HepG2 (cell line): Measurements from ENCODE around the gene ARHGAP9. TPM values are rescaled to one million over a fixed set of nuclear protein-coding genes. Genes with fewer than 3 reads are reported as not detected.
A peak's percentile ranks its signal among the peaks of the same experiment; 100 is the strongest.

Source experiments
- AGO1 ChIP-seq: fragments of 200-400 bp; formaldehyde crosslinking; IDR thresholded peaks from 2 replicates; pipeline ENCODE4 v1.6.1; 2017; ENCODE audit warnings: mild to moderate bottlenecking, low read depth, low read length, moderate library complexity; ENCODE audit not compliant: poor library complexity, severe bottlenecking
- CEBPB ChIP-seq: IDR thresholded peaks from 2 replicates; pipeline ENCODE4 v1.6.1; 2011; ENCODE audit warnings: low read depth, low read length, improper control_type of control experiment, borderline replicate concordance
- EED ChIP-seq: sonication (generic); formaldehyde crosslinking; IDR thresholded peaks from 2 replicates; pipeline ENCODE4 v1.5.0; 2020; ENCODE audit warnings: mild to moderate bottlenecking, missing genetic modification reagents
- ELF1 ChIP-seq: sonication (generic); formaldehyde crosslinking; IDR thresholded peaks from 2 replicates; pipeline ENCODE4 v1.4.0; 2020; ENCODE audit warnings: missing genetic modification reagents
- GABPA ChIP-seq, 2 experiments: IDR thresholded peaks; 2 replicates each; pipeline ENCODE4 v1.6.1; 2011 to 2016; ENCODE audit warnings: low read depth in 2 of 2, low read length in 1 of 2, missing biosample characterization in 1 of 2, missing genetic modification characterization in 1 of 2
- HDAC2 ChIP-seq: sonication (generic); formaldehyde crosslinking; IDR thresholded peaks from 2 replicates; pipeline ENCODE4 v1.4.0; 2020; ENCODE audit warnings: missing genetic modification reagents
- KAT8 ChIP-seq: IDR thresholded peaks from 2 replicates; pipeline ENCODE4 v1.6.1; 2016; ENCODE audit warnings: missing genetic modification reagents, missing compliant biosample characterization
- KDM5B ChIP-seq: sonication (generic); formaldehyde crosslinking; IDR thresholded peaks from 2 replicates; pipeline ENCODE4 v1.4.0; 2020; ENCODE audit warnings: missing genetic modification reagents, mild to moderate bottlenecking, borderline replicate concordance
- MAZ ChIP-seq, 2 experiments: sonication (generic) in 1 of 2; formaldehyde crosslinking in 1 of 2; IDR thresholded peaks; 2 replicates each; pipeline versions ENCODE4 v1.5.0 to v1.6.1; 2012 to 2020; ENCODE audit warnings: low read depth in 2 of 2, mild to moderate bottlenecking in 2 of 2, borderline replicate concordance in 1 of 2, improper control_type of control experiment in 1 of 2, low read length in 1 of 2, missing genetic modification reagents in 1 of 2, moderate library complexity in 1 of 2
- MED1 ChIP-seq: sonication (generic); formaldehyde crosslinking; IDR thresholded peaks from 2 replicates; pipeline ENCODE4 v1.4.0; 2020; ENCODE audit warnings: missing genetic modification reagents
- MIER2 ChIP-seq: IDR thresholded peaks from 2 replicates; pipeline ENCODE4 v1.6.1; 2016; ENCODE audit warnings: missing biosample characterization, missing genetic modification reagents
- MTA3 ChIP-seq: sonication (generic); formaldehyde crosslinking; IDR thresholded peaks from 2 replicates; pipeline ENCODE4 v1.4.0; 2020; ENCODE audit warnings: missing genetic modification reagents
- NR2F2 ChIP-seq: IDR thresholded peaks from 2 replicates; pipeline ENCODE4 v1.6.1; 2012; ENCODE audit warnings: low read depth, inconsistent platforms, borderline replicate concordance
- PHF8 ChIP-seq: sonication (generic); formaldehyde crosslinking; IDR thresholded peaks from 2 replicates; pipeline ENCODE4 v1.5.0; 2020; ENCODE audit warnings: missing genetic modification reagents
- POLR2AphosphoS5 ChIP-seq: IDR thresholded peaks from 2 replicates; pipeline ENCODE4 v1.6.1; 2012; ENCODE audit warnings: low read depth, low read length
- POLR2G ChIP-seq: fragments of 200-400 bp; formaldehyde crosslinking; IDR thresholded peaks from 2 replicates; pipeline ENCODE4 v1.6.1; 2018; ENCODE audit warnings: mild to moderate bottlenecking, low read depth, low read length, moderate library complexity
- RARG ChIP-seq: sonication (generic); formaldehyde crosslinking; IDR thresholded peaks from 2 replicates; pipeline ENCODE4 v1.4.0; 2020; ENCODE audit warnings: low read depth, mild to moderate bottlenecking, missing genetic modification reagents
- RCOR2 ChIP-seq: IDR thresholded peaks from 2 replicates; pipeline ENCODE4 v1.6.1; 2016; ENCODE audit warnings: missing biosample characterization, missing genetic modification reagents
- RFX1 ChIP-seq: fragments of 450-650 bp; IDR thresholded peaks from 2 replicates; pipeline ENCODE4 v1.6.1; 2017
- SP5 ChIP-seq: IDR thresholded peaks from 2 replicates; pipeline ENCODE4 v1.6.1; 2016; ENCODE audit warnings: low read depth, borderline replicate concordance
- YEATS4 ChIP-seq: sonication (generic); formaldehyde crosslinking; IDR thresholded peaks from 2 replicates; pipeline ENCODE4 v1.4.0; 2020; ENCODE audit warnings: missing genetic modification reagents, borderline replicate concordance
- ZBTB20 ChIP-seq: sonication (generic); formaldehyde crosslinking; IDR thresholded peaks from 2 replicates; pipeline ENCODE4 v1.8.1; 2023; ENCODE audit warnings: missing genetic modification reagents, low read depth, mild to moderate bottlenecking, borderline replicate concordance
- ZFYVE20 ChIP-seq: sonication (generic); formaldehyde crosslinking; IDR thresholded peaks from 2 replicates; pipeline ENCODE4 v1.8.0; 2023; ENCODE audit warnings: low read depth, mild to moderate bottlenecking, moderate library complexity, missing genetic modification reagents, borderline replicate concordance
- ZNF24 ChIP-seq: fragments of 450-650 bp; IDR thresholded peaks from 2 replicates; pipeline ENCODE4 v1.6.1; 2017; ENCODE audit warnings: antibody characterized with exemption, mild to moderate bottlenecking
- ZNF292 ChIP-seq: sonication (generic); formaldehyde crosslinking; IDR thresholded peaks from 2 replicates; pipeline ENCODE4 v1.8.1; 2022; ENCODE audit warnings: mild to moderate bottlenecking, low read depth, missing genetic modification reagents, borderline replicate concordance
- ZNF343 ChIP-seq: sonication (generic); formaldehyde crosslinking; IDR thresholded peaks from 2 replicates; pipeline ENCODE4 v1.4.0; 2020; ENCODE audit warnings: mild to moderate bottlenecking, missing genetic modification reagents
- ZNF589 ChIP-seq: sonication (generic); formaldehyde crosslinking; conservative IDR thresholded peaks from 2 replicates; pipeline ENCODE4 v1.8.0; 2022; ENCODE audit warnings: mild to moderate bottlenecking, moderate library complexity, missing genetic modification reagents
- ZNF616 ChIP-seq: sonication (generic); formaldehyde crosslinking; IDR thresholded peaks from 2 replicates; pipeline ENCODE4 v1.5.0; 2020; ENCODE audit warnings: low read depth, mild to moderate bottlenecking, missing genetic modification reagents
- ZNF672 ChIP-seq: sonication (generic); formaldehyde crosslinking; IDR thresholded peaks from 2 replicates; pipeline ENCODE4 v1.8.1; 2022; ENCODE audit warnings: missing genetic modification reagents
- ZNF746 ChIP-seq: sonication (generic); formaldehyde crosslinking; IDR thresholded peaks from 2 replicates; pipeline ENCODE4 v1.8.0; 2022; ENCODE audit warnings: mild to moderate bottlenecking, missing genetic modification reagents
- ZNF883 ChIP-seq: sonication (generic); formaldehyde crosslinking; IDR thresholded peaks from 2 replicates; pipeline ENCODE4 v1.5.1; 2020; ENCODE audit warnings: mild to moderate bottlenecking, missing genetic modification reagents; ENCODE audit errors: not compliant biosample characterization
- polyA plus RNA-seq, 8 experiments: library from polyadenylated mRNA; depleted of rRNA in 3 of 8; stranded (reverse) in 7 of 8; unstranded in 1 of 8; fragments of >200 nt; fragmentation: Illumina TruSeq in 4 of 8; extraction: Trizol in 4 of 8; gene quantifications; 2 replicates each; pipeline versions ENCODE4 v1.2.1 to v1.2.3, GENCODE V29; 2011 to 2016; ENCODE audit warnings: low read depth in 4 of 8, missing spikeins in 1 of 8, mixed read lengths in 1 of 8; ENCODE audit not compliant: insufficient read depth in 1 of 8
- total RNA-seq, 5 experiments: library from RNA; depleted of rRNA; stranded (reverse); fragments of >200 nt; fragmentation: Illumina TruSeq; extraction: Trizol; gene quantifications; 2 replicates each; pipeline ENCODE4 v1.2.3, GENCODE V29; 2016; ENCODE audit warnings: low read depth in 1 of 5
- TF ChIP-seq, protein P1 (sequence below): sonication (generic); formaldehyde crosslinking; IDR thresholded peaks from 2 replicates; pipeline ENCODE4 v1.8.1; 2023; ENCODE audit warnings: mild to moderate bottlenecking, missing genetic modification reagents, borderline replicate concordance

The ARHGAP9 gene
- total and polyA plus RNA-seq, 2 of the 13 experiments (the other 11 are each of a cell fraction or from before 2014, with no cell fraction given) = 0.18 to 1.2 TPM

GRCh38 chr12:57522011-57522886 lies 42.6 kb upstream of the ARHGAP9 start, which contains the start of gene MBD6 (continued):
- TF ChIP-seq MAZ (IDR thresholded peaks at IDR 0.05; ENCODE audit: borderline replicate concordance, low read depth, low read length) (peak; percentile 85), MAZ (CRISPR knock-in tag; IDR thresholded peaks at IDR 0.05; ENCODE audit: low read depth) (peak; percentile 94), ELF1 (CRISPR knock-in tag) (0 out of 2 replicates have a peak, but pooled peaks have one; percentile 16), NR2F2 (peak; percentile 93), RCOR2 (CRISPR knock-in tag) (no peak), RFX1 (no peak), ZNF616 (no peak), POLR2AphosphoS5 (peak; percentile 29; the same call in 1 of the 2 replicates), ZFYVE20 (CRISPR knock-in tag) (no peak), MED1 (CRISPR knock-in tag) (peak; percentile 74), KDM5B (CRISPR knock-in tag) (peak; percentile 75; the same call in 1 of the 2 replicates), KAT8 (CRISPR knock-in tag) (peak; percentile 64), SP5 (CRISPR knock-in tag) (peak; percentile 99), ZNF24 (no peak), AGO1 (no peak), MTA3 (CRISPR knock-in tag) (no peak), MIER2 (CRISPR knock-in tag) (no peak), ZNF589 (CRISPR knock-in tag) (no peak), ZNF343 (CRISPR knock-in tag) (peak; percentile 88; the same call in 1 of the 2 replicates), ZNF672 (CRISPR knock-in tag) (no peak), EED (CRISPR knock-in tag) (no peak), ZBTB20 (CRISPR knock-in tag) (peak; percentile 51; the same call in 1 of the 2 replicates), CEBPB (peak; percentile 69; the same call in 1 of the 2 replicates), YEATS4 (peak; percentile 74; the same call in 1 of the 2 replicates), GABPA (IDR thresholded peaks at IDR 0.05; ENCODE audit: low read depth, low read length) (no peak), GABPA (CRISPR knock-in tag; IDR thresholded peaks at IDR 0.05; ENCODE audit: low read depth) (peak; percentile 67), POLR2G (peak; percentile 9; the same call in 1 of the 2 replicates), ZNF746 (CRISPR knock-in tag) (peak; percentile 80), HDAC2 (CRISPR knock-in tag) (0 out of 2 replicates have a peak, but pooled peaks have one; percentile 10), ZNF292 (CRISPR knock-in tag) (no peak), RARG (CRISPR knock-in tag) (peak; percentile 75; the same call in 1 of the 2 replicates), PHF8 (peak; percentile 60; the same call in 1 of the 2 replicates), ZNF883 (CRISPR knock-in tag) (no peak)
- TF ChIP-seq, protein P1, sequence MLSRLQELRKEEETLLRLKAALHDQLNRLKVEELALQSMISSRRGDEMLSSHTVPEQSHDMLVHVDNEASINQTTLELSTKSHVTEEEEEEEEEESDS (CRISPR knock-in tag) = no peak
